GM19395 (cell line): ENCODE data around the gene DMAC2.
A peak's percentile ranks its signal among the peaks of the same experiment; 100 is the strongest.
"Not testable (repeated sequence)": the region's sequence is repeated elsewhere in the genome, so short reads cannot be mapped to it uniquely, and the experiment has no call there.

Experiments
- ATAC-seq: cut with Tn5 transposase; IDR thresholded peaks from one replicate; pipeline ENCODE4 v1.9.1; 2021; ENCODE audit warnings: mild to moderate bottlenecking, moderate library complexity; ENCODE audit not compliant: unreplicated experiment

The DMAC2 gene

DNA sequence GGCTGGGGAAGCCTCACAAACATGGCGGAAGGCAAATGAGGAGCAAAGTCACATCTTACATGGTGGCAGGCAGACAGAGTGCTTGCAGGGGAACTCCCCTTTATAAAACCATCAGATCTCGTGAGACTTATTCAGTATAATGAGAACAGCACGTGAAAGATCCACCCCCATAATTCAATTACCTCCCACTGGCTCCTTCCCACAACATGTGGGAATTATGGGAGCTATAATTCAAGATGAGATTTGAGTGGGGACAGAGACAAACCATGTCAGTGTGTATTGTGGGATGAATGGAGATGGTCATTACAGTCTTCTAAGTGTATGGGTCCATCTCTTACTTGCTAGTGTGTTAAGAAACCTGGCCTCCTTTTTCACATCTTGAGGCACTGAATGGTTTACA is 37.7 kb downstream of the DMAC2 start:
- no peak for ATAC-seq

- no peak for ATAC-seq
Observed at GRCh38 chr19:41401483-41401882, 38.2 kb downstream of the DMAC2 start.

GRCh38 chr19:41399525-41399924 is 40.2 kb downstream of the DMAC2 start:
- no peak for ATAC-seq

DNA sequence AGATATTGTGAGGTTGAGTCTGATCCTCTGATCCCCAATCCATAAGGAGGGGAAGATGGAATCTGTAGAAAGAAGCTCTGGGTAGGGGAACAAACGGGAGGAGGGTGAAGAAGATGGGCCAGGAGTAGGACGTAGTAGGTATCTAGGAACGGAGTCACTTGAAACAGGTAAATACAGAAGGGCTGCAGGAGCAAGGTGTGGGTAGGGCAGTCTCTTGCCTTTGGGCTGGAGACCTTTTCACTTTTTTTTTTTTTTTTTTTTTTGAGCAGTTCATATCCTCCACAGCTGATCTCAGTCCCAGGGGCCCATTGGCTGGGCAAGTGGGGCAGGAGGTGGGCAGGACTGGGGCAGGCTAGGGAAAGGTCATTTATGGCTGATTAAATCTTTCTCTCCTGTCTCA is 40.6 kb downstream of the DMAC2 start:
- ATAC-seq: no peak

GRCh38 chr19:41398598-41398997 is 41.1 kb downstream of the DMAC2 start:
- no peak for ATAC-seq

GRCh38 chr19:41398050-41398418 is 41.7 kb downstream of the DMAC2 start:
- ATAC-seq: no peak

DNA sequence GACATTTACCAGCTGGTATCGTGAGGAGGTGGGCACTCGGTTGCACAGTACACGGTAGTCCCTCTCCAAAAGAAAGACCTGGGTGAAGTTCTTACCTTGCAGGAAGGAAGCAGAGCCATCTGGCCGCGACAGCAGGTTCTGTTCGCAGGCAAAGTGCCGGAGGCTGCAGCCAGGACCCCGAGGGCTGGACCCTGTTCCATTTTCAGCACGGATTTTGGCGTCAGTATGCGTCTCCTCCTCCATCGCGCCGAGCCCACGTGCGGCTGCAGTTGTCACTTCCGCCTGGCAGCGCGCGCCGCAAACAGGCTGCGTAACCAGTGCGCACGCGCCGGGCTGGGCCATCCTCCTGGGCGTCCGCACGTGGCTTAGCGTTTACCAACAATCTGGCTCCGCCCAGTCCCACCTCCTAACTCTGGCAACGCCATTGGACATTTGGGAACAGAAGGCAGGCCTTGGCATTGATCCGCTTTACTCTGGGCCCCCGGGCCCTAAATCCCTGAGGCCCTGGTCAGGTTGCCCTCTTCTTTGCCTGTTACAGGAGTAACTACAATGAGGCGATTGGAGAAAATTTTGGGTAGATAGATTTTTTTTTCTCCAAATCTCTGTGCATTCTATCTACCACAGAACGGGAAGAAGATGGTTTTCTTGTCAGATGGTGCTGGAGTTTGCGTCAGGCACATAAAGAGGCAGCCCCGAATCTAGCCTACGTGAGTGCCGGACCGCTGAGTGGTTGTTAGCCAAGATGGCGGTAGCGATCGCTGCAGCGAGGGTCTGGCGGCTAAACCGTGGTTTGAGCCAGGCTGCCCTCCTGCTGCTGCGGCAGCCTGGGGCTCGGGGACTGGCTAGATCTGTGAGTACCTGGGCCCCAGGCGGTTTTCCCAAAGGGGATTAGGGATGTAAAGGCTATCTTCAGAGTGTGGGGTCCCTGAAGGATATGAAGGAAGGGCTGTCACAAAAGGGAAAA is 42.3 kb downstream of the DMAC2 start, which contains the start of the genes BCKDHA and EXOSC5:
BCKDHA (plus strand) TSS at position 733 of the 964 bp plus-strand sequence; CDS start at position 743, 10 bp downstream.
EXOSC5 (minus strand) TSS at position 274 of the 964 bp plus-strand sequence; CDS start at position 243, 31 bp downstream.
- peak; percentile 87 for ATAC-seq

GRCh38 chr19:41395355-41395754 is 44.4 kb downstream of the DMAC2 start:
- ATAC-seq: no peak

DNA sequence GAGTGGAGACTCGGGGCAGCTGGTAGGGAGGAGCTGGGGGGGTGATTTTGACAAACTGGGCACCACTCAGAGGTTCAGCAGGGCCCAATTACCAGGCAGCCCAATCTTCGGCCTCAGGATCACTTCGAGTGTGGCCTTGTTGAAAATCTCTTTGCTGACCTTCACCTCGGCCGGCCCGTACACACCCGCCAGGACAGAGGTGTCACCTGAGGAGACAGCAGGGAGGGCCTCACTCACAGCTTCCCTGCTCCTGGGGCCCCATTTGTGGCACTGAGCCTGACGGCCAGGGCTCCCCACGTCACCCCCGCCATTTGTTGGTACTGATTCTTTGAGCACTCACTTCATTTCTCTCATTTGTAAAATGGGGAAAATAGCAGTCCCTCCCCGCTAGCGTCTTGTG is 46.9 kb downstream of the DMAC2 start:
- ATAC-seq: no peak

- ATAC-seq: no peak
Observed at GRCh38 chr19:41391618-41392017, 48.1 kb downstream of the DMAC2 start.

GRCh38 chr19:41386442-41386841 is 53.3 kb downstream of the DMAC2 start:
- no peak for ATAC-seq

DNA sequence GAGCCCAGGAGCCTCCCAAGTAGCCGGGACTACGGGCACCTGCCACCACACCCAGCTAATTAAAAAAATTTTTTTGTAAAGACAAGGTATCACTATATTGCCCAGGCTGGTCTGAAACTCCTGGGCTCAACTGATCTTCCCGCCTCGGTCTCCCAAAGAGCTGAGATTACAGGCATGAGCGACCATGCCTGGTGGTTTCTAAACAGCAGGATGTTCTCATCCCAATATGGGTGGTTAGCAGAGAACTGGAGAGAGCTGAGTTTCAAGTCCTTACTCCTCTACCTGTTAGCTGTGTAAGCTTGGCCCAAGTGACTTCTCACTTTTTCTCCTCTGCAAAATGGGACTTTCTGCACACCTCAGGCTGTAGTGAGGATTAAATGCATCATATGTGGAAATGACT is 55.4 kb downstream of the DMAC2 start:
- ATAC-seq: no peak

DNA sequence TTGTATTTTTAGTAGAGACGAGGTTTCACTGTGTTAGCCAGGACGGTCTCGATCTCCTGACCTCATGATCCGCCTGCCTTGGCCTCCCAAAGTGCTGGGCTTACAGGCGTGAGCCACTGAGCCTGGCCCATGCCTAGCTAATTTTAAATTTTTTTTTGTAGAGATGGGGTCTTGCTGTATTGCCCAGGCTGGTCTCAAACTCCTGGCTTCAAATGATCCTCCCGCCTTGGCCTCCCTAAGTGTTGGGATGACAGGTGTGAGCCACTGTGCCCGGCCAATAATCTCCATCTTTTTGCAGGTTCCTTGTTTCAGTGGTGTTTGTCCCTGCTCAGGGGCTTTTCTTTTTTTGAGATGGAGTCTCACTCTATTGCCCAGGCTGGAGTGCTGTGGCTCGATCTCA is 58.2 kb downstream of the DMAC2 start:
- not testable (repeated sequence) for ATAC-seq
